SK-N-SH (cell line): ENCODE data around the gene CENPU.

Experiments used
- EP300 ChIP-seq, 2 experiments: IDR thresholded peaks; 2 replicates each; pipeline versions ENCODE4 v1.4.0 to v1.6.1; 2012; ENCODE audit warnings: borderline replicate concordance in 1 of 2, low read depth in 1 of 2, low read length in 1 of 2
- FOXJ3 ChIP-seq: sonication (generic); formaldehyde crosslinking; IDR thresholded peaks from 2 replicates; pipeline ENCODE4 v1.5.1; 2020; ENCODE audit warnings: mild to moderate bottlenecking, missing genetic modification reagents
- JUND ChIP-seq: IDR thresholded peaks from 2 replicates; pipeline ENCODE4 v1.4.0; 2012
- MEF2A ChIP-seq: IDR thresholded peaks from 2 replicates; pipeline ENCODE4 v1.4.0; 2012; ENCODE audit warnings: low read depth, borderline replicate concordance
- MXI1 ChIP-seq: IDR thresholded peaks from 2 replicates; pipeline ENCODE4 v1.6.1; 2012; ENCODE audit warnings: mild to moderate bottlenecking, low read depth, low read length, improper control_type of control experiment
- NRF1 ChIP-seq: IDR thresholded peaks from 2 replicates; pipeline ENCODE4 v1.6.1; 2012; ENCODE audit warnings: low read depth, mild to moderate bottlenecking, low read length
- POLR2AphosphoS5 ChIP-seq: IDR thresholded peaks from 2 replicates; pipeline ENCODE4 v1.6.1; 2012; ENCODE audit warnings: low read depth, low read length
- RXRA ChIP-seq: IDR thresholded peaks from 2 replicates; pipeline ENCODE4 v1.4.0; 2012; ENCODE audit warnings: low read depth, mild to moderate bottlenecking, borderline replicate concordance
- SMC3 ChIP-seq: IDR thresholded peaks from 2 replicates; pipeline ENCODE4 v1.6.1; 2012; ENCODE audit warnings: low read depth, low read length, improper control_type of control experiment
- TAF1 ChIP-seq: IDR thresholded peaks from 2 replicates; pipeline ENCODE4 v1.6.1; 2012; ENCODE audit warnings: low read depth, mild to moderate bottlenecking, low read length, moderate library complexity, borderline replicate concordance
- TF ChIP-seq, protein P1 (sequence below): fragments of 200-600 bp; sonication (generic); IDR thresholded peaks from 2 replicates; pipeline ENCODE4 v1.6.1; 2017; ENCODE audit warnings: antibody characterized with exemption, mild to moderate bottlenecking, moderate library complexity
- TF ChIP-seq, protein P2 (sequence below): IDR thresholded peaks from 2 replicates; pipeline ENCODE4 v1.6.1; 2012; ENCODE audit warnings: mild to moderate bottlenecking, low read depth, low read length, moderate library complexity
- TF ChIP-seq, protein P3 (sequence below): IDR thresholded peaks from 2 replicates; pipeline ENCODE4 v1.4.0; 2012; ENCODE audit warnings: low read depth, borderline replicate concordance

DNA sequence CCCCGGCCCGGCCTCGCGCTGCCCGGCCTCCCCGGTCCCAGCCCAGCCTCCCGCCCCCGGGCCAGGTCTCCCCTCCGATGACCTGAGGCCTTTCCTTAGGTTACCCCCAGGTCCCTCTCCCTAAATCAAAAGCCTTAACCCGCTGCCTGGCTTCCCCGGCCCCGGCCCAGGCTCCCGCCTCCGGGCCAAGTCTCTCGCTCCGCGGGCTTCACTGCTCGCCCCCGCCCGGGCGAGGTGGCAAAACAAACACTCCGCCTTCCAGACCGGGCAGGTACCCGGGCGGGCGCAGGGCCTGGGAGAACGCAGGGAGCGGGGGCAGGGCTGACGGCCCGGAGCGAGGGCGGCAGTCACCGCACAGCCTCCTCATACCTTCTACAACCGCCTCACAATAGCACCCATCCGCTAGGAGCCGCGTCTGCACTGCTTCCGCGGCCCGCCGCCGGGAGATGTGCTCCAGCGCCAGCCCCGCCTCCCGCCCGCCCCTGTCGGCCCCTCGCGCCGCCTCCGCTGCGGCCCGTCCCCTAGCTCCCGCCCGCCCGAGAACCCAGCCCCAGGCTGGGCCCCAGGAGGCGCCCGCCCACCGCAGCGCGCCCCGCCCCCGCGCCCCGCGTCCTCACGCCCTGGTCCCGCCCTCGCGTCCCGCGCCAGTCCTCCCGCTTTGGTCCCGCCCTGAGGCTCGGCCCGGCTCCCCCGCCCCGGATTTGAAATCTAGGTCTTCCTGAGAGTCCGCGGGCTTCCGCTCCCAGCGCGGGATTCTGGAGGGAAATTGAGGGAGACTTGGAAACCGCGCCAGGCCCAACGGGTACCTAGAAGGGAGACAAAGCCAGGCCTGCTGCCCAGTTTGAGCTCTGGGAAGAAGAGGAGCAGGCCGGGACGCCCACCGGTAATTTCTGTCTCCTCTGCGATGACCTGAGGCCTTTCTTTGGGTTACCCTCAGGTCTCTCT lies 84.6 kb downstream of the CENPU start, which contains the start of the genes CASP3 and PRIMPOL:
- TF ChIP-seq, protein P1, sequence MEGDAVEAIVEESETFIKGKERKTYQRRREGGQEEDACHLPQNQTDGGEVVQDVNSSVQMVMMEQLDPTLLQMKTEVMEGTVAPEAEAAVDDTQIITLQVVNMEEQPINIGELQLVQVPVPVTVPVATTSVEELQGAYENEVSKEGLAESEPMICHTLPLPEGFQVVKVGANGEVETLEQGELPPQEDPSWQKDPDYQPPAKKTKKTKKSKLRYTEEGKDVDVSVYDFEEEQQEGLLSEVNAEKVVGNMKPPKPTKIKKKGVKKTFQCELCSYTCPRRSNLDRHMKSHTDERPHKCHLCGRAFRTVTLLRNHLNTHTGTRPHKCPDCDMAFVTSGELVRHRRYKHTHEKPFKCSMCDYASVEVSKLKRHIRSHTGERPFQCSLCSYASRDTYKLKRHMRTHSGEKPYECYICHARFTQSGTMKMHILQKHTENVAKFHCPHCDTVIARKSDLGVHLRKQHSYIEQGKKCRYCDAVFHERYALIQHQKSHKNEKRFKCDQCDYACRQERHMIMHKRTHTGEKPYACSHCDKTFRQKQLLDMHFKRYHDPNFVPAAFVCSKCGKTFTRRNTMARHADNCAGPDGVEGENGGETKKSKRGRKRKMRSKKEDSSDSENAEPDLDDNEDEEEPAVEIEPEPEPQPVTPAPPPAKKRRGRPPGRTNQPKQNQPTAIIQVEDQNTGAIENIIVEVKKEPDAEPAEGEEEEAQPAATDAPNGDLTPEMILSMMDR: peak; percentile 22; the same call in 1 of the 2 replicates
- TF ChIP-seq FOXJ3 (CRISPR knock-in tag) (no peak), JUND (no peak), TAF1 (peak; percentile 90), NRF1 (peak; percentile 41), MXI1 (peak; percentile 34), SMC3 (0 out of 2 replicates have a peak, but pooled peaks have one; percentile 20), EP300 (IDR thresholded peaks at IDR 0.05; ENCODE audit: borderline replicate concordance in 1 of 2, low read depth in 1 of 2, low read length in 1 of 2) (0 out of 4 replicates have a peak, but pooled peaks have one; percentile 7 to 8), POLR2AphosphoS5 (peak; percentile 95), MEF2A (no peak), RXRA (no peak; the same call in 1 of the 2 replicates)
- TF ChIP-seq, protein P2, sequence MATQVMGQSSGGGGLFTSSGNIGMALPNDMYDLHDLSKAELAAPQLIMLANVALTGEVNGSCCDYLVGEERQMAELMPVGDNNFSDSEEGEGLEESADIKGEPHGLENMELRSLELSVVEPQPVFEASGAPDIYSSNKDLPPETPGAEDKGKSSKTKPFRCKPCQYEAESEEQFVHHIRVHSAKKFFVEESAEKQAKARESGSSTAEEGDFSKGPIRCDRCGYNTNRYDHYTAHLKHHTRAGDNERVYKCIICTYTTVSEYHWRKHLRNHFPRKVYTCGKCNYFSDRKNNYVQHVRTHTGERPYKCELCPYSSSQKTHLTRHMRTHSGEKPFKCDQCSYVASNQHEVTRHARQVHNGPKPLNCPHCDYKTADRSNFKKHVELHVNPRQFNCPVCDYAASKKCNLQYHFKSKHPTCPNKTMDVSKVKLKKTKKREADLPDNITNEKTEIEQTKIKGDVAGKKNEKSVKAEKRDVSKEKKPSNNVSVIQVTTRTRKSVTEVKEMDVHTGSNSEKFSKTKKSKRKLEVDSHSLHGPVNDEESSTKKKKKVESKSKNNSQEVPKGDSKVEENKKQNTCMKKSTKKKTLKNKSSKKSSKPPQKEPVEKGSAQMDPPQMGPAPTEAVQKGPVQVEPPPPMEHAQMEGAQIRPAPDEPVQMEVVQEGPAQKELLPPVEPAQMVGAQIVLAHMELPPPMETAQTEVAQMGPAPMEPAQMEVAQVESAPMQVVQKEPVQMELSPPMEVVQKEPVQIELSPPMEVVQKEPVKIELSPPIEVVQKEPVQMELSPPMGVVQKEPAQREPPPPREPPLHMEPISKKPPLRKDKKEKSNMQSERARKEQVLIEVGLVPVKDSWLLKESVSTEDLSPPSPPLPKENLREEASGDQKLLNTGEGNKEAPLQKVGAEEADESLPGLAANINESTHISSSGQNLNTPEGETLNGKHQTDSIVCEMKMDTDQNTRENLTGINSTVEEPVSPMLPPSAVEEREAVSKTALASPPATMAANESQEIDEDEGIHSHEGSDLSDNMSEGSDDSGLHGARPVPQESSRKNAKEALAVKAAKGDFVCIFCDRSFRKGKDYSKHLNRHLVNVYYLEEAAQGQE: no peak; the same call in 1 of the 2 replicates
- TF ChIP-seq, protein P3, sequence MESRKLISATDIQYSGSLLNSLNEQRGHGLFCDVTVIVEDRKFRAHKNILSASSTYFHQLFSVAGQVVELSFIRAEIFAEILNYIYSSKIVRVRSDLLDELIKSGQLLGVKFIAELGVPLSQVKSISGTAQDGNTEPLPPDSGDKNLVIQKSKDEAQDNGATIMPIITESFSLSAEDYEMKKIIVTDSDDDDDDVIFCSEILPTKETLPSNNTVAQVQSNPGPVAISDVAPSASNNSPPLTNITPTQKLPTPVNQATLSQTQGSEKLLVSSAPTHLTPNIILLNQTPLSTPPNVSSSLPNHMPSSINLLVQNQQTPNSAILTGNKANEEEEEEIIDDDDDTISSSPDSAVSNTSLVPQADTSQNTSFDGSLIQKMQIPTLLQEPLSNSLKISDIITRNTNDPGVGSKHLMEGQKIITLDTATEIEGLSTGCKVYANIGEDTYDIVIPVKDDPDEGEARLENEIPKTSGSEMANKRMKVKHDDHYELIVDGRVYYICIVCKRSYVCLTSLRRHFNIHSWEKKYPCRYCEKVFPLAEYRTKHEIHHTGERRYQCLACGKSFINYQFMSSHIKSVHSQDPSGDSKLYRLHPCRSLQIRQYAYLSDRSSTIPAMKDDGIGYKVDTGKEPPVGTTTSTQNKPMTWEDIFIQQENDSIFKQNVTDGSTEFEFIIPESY: no peak; the same call in 1 of the 2 replicates
